Stomach (tissue), 9 donors: ENCODE results near the gene LAMB3. TPM values are rescaled to one million over a fixed set of nuclear protein-coding genes. Genes with fewer than 3 reads are reported as not detected.

Experiments
- DNase-seq, 2 donors: peaks; one replicate each; pipeline versions ENCODE4 v3.0.0 to v3.0.0-alpha.2; 2013 to 2019
- H3K27ac ChIP-seq, 5 donors: fragments of 200-600 bp in 4 of 5; sonication (generic) in 4 of 5; one replicate each; pipeline ENCODE4 v1.5.1; 2013 to 2019; ENCODE audit warnings: mild to moderate bottlenecking in 1 of 5, moderate library complexity in 1 of 5
- H3K27me3 ChIP-seq, 3 donors: fragments of 200-600 bp; sonication (generic); one replicate each; pipeline ENCODE4 v1.5.1; 2017 to 2019; ENCODE audit warnings: mixed run types in 1 of 3
- H3K36me3 ChIP-seq, 4 donors: fragments of 200-600 bp; sonication (generic); 1 replicate in 3 of 4; 2 replicates in 1 of 4; pipeline ENCODE4 v1.5.1; 2016 to 2019
- H3K4me1 ChIP-seq, 4 donors: fragments of 200-600 bp; sonication (generic); one replicate each; pipeline ENCODE4 v1.5.1; 2016 to 2019
- H3K4me3 ChIP-seq, 4 donors: fragments of 200-600 bp; sonication (generic) in 3 of 4; one replicate each; pipeline ENCODE4 v1.5.1; 2016 to 2019; ENCODE audit warnings: mild to moderate bottlenecking in 1 of 4
- H3K9me3 ChIP-seq, 4 donors: fragments of 200-600 bp; sonication (generic); one replicate each; pipeline ENCODE4 v1.5.1; 2016 to 2019
- EP300 ChIP-seq: sonication (generic); formaldehyde crosslinking; IDR thresholded peaks from one replicate; pipeline ENCODE4 v1.6.1; 2017; ENCODE audit warnings: antibody characterized with exemption
- POLR2A ChIP-seq, 4 donors: fragments of 450-650 bp; IDR thresholded peaks; one replicate each; pipeline ENCODE4 v1.6.1; 2016; ENCODE audit warnings: antibody characterized with exemption in 4 of 4, control low read depth in 2 of 4, mild to moderate bottlenecking in 1 of 4, moderate library complexity in 1 of 4
- POLR2AphosphoS5 ChIP-seq, 3 donors: sonication (generic); formaldehyde crosslinking; IDR thresholded peaks; one replicate each; pipeline ENCODE4 v1.6.1; 2016; ENCODE audit warnings: antibody characterized with exemption in 3 of 3
- WGBS, 5 donors: extraction: QIAGEN DNeasy Blood & Tissue Kit in 3 of 5; methylation state at CpG; one replicate each; pipeline versions ENCODE4 v1.1.5 to v1.1.7; 2013 to 2018; 5-methylcytosine and 5-hydroxymethylcytosine counted together
- intact Hi-C: fragments of 100-400 bp; cut with DNase I; formaldehyde crosslinking; loops from one replicate; pipeline ENCODE4 v1.15.1; 2023; ENCODE audit warnings: low total_unique reads
- polyA plus RNA-seq, 3 donors: library from polyadenylated mRNA; stranded (reverse); fragments of 200-250 nt; gene quantifications; one replicate each; pipeline ENCODE4 v1.2.3, GENCODE V29; 2013
- total RNA-seq, 5 donors: library from RNA; depleted of rRNA; stranded (reverse); fragments of >200 nt; gene quantifications; one replicate each; pipeline versions ENCODE4 v1.1.0 to v1.2.3, GENCODE V29; 2014 to 2016
- TF ChIP-seq, protein P1 (sequence below), 7 experiments: fragments of 450-650 bp in 4 of 7; fragments of 200-600 bp in 3 of 7; sonication (generic) in 3 of 7; IDR thresholded peaks; one replicate each; pipeline ENCODE4 v1.5.1; 2016 to 2019; ENCODE audit warnings: antibody characterized with exemption in 7 of 7, control low read depth in 2 of 7, mild to moderate bottlenecking in 1 of 7
- donor health status: healthy with polysubstance abuse.
- donor health status: Bipolar disorder and iron deficiency.
- donor health status: healthy.

Gene LAMB3
- total and polyA plus RNA-seq, 8 donors, result 12.8 to 105 (median 49.8) TPM

DNA sequence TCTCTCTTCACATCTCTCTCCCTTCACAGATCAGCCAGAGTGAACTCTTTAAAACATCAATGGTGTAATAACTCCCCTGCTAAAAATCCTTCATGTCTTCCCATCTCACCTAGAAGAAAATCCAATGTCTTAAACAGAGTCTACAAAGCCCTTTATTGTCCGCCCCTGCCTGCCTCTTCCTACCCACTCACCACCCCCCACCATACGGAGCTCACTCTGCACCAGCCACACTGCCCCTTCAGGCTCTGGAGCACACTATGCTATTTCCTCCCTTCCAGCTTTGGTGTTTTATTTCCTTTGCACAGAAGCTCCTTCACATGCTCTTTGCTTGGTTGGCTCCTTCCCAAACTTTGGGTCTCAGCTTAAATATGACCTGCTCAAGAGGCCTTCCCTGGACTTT is 58.5 kb downstream of the LAMB3 start:
- Histone ChIP-seq H3K27me3 (peaks cover 0 to 17% (median 0%) of the 10 kb centered on the region in 3 donors), H3K27ac (no peak overlapping the region), H3K9me3 (no peaks in the 10 kb centered on the region), H3K4me1 (no peaks in the 10 kb centered on the region), H3K4me3 (no peak overlapping the region), H3K36me3 (no peaks in the 10 kb centered on the region)
- DNase-seq, result no peak
- TF ChIP-seq POLR2A (IDR thresholded peaks at IDR 0.05), result no peak
- TF ChIP-seq POLR2AphosphoS5 (IDR thresholded peaks at IDR 0.05), result no peak
- no peak for TF ChIP-seq EP300
- TF ChIP-seq, protein P1, sequence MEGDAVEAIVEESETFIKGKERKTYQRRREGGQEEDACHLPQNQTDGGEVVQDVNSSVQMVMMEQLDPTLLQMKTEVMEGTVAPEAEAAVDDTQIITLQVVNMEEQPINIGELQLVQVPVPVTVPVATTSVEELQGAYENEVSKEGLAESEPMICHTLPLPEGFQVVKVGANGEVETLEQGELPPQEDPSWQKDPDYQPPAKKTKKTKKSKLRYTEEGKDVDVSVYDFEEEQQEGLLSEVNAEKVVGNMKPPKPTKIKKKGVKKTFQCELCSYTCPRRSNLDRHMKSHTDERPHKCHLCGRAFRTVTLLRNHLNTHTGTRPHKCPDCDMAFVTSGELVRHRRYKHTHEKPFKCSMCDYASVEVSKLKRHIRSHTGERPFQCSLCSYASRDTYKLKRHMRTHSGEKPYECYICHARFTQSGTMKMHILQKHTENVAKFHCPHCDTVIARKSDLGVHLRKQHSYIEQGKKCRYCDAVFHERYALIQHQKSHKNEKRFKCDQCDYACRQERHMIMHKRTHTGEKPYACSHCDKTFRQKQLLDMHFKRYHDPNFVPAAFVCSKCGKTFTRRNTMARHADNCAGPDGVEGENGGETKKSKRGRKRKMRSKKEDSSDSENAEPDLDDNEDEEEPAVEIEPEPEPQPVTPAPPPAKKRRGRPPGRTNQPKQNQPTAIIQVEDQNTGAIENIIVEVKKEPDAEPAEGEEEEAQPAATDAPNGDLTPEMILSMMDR (IDR thresholded peaks at IDR 0.05), result no peak
- 58 to 78% (median 70%) methylated on average over 2 of the region's 2 CpGs for WGBS, 5 donors
- intact Hi-C loops, result no loop called here

DNA sequence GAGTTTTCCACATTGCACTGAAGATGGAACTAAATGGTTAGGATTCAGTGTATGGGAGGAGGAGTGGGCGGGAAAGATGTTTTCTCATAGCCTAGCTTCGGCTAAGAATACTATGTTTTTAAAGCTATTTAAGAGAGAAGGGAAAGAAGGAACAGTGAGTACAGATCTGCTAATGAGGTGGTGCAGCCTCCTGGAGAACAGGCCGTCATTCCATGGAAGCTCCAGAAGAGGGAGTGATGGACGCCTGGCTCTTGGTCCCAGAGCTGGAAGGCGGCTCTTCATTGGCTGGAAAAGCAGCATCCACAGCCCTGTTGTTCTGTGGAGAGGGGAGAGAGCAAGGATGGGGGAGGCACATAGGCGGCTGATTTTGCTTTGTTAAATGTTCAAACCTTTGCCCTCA is 61.8 kb downstream of the LAMB3 start:
- 47 to 63% (median 55%) methylated on average over 6 of the region's 6 CpGs for WGBS, 5 donors
- no peaks in the 10 kb centered on the region for H3K9me3 ChIP-seq
- peak in 1 of 2 donors; percentile 68 for DNase-seq
- TF ChIP-seq POLR2A (IDR thresholded peaks at IDR 0.05), result no peak
- TF ChIP-seq, protein P1 (IDR thresholded peaks at IDR 0.05), result peak in 1 of 7 experiments; percentile 18
- intact Hi-C loops, result no loop called here
- H3K4me1 ChIP-seq, result peaks cover 5 to 10% (median 8%) of the 10 kb centered on the region in 4 donors
- H3K36me3 ChIP-seq, result no peaks in the 10 kb centered on the region
- H3K4me3 ChIP-seq, result no peak overlapping the region
- H3K27me3 ChIP-seq, result peaks cover 0 to 32% (median 6%) of the 10 kb centered on the region in 3 donors
- no peak overlapping the region for H3K27ac ChIP-seq

DNA sequence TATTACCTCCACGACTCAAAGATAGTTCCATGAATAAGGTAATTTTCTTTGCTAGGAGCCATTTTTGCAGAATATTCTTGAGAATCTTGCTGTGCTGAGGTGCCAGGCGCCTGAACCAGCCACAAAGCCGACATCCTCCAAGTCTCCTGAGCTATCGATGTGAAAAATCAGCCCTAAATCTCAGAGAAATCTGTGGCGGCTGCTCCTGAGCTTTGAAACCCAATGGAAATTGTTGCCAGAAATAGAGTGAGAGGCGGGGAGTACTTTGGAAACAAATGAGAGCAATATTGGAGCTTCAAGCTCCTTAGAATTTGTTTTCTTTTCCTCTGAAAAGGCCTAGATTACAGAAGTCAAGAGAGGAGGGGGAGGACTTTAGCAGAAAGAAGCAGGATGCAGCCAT is 62.4 kb downstream of the LAMB3 start:
- Histone ChIP-seq H3K4me3 (no peak overlapping the region), H3K36me3 (no peaks in the 10 kb centered on the region), H3K9me3 (no peaks in the 10 kb centered on the region), H3K4me1 (peaks cover 5 to 12% (median 12%) of the 10 kb centered on the region in 4 donors), H3K27me3 (peaks cover 0 to 38% (median 11%) of the 10 kb centered on the region in 3 donors), H3K27ac (no peak overlapping the region)
- DNase-seq, result no peak
- intact Hi-C loops, result no loop called here
- TF ChIP-seq EP300 (no peak), POLR2AphosphoS5 (IDR thresholded peaks at IDR 0.05) (no peak), POLR2A (IDR thresholded peaks at IDR 0.05) (no peak)
- TF ChIP-seq, protein P1 (IDR thresholded peaks at IDR 0.05), result no peak
- WGBS, 5 donors, result 80 to 86% (median 83%) methylated on average over 6 of the region's 6 CpGs

DNA sequence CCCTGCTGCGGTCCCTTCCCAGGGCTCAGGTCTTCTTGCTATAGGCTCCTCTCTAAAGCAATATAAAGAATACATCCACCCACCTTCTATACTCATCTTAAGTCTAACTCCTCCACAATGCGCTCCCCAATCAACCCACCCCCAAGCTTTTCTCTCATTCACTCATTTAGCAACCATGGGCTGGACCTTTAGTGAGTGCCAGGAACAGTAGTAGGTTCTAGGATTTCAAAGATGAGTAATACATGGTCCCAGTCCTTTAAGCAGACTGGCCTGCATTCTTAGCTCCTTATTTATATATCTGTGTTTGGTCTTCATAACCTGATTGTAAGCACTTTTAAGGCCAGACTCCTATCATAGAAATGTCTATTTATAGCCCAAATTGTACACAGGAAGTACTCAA is 62.8 kb downstream of the LAMB3 start:
- H3K9me3 ChIP-seq, result no peaks in the 10 kb centered on the region
- no peaks in the 10 kb centered on the region for H3K36me3 ChIP-seq
- DNase-seq, result no peak
- no peak overlapping the region for H3K27ac ChIP-seq
- H3K4me3 ChIP-seq, result no peak overlapping the region
- peaks cover 5 to 12% (median 12%) of the 10 kb centered on the region in 4 donors for H3K4me1 ChIP-seq
- peaks cover 1 to 41% (median 14%) of the 10 kb centered on the region in 3 donors for H3K27me3 ChIP-seq
- no peak for TF ChIP-seq EP300
- TF ChIP-seq, protein P1 (IDR thresholded peaks at IDR 0.05), result no peak
- no peak for TF ChIP-seq POLR2A (IDR thresholded peaks at IDR 0.05)
- no peak for TF ChIP-seq POLR2AphosphoS5 (IDR thresholded peaks at IDR 0.05)
- intact Hi-C loops, result no loop called here
- WGBS, 5 donors, result 94 to 98% (median 96%) methylated on average over 2 of the region's 2 CpGs
